GM06990 (cell line): ENCODE results near the gene CMC2.

ENCODE experiments used
- DNase-seq: peaks from one replicate; pipeline ENCODE4 v3.0.0-alpha.2; 2011; ENCODE audit not compliant: insufficient read length; ENCODE audit errors: extremely low read depth
- H3K27me3 ChIP-seq: replicated peaks from 2 replicates; pipeline ENCODE4 v1.6.0; 2011; ENCODE audit warnings: low read length; ENCODE audit not compliant: control insufficient read depth, insufficient read depth
- H3K36me3 ChIP-seq: 2 replicates; pipeline ENCODE4 v1.5.1; 2011; ENCODE audit warnings: low read length; ENCODE audit not compliant: control insufficient read depth, insufficient read depth
- H3K4me3 ChIP-seq: replicated peaks from 2 replicates; pipeline ENCODE4 v1.5.1; 2011; ENCODE audit warnings: low read depth, mild to moderate bottlenecking, control low read depth, low read length
- TF ChIP-seq, protein P1 (sequence below): IDR thresholded peaks from 2 replicates; pipeline ENCODE4 v1.5.1; 2011; ENCODE audit warnings: low read length, control low read depth, mild to moderate bottlenecking, inconsistent platforms; ENCODE audit not compliant: insufficient read depth, poor library complexity, severe bottlenecking

CMC2 gene

GRCh38 chr16:81006813-81007695, at the start of gene CMC2, which contains the start of gene CENPN:
CMC2 (minus strand) TSS chr16:81006885; CDS start chr16:80997394, 9,491 bp downstream.
CENPN (plus strand) TSS chr16:81007214; CDS start chr16:81011940, 4,726 bp downstream.
- H3K36me3 ChIP-seq: no peaks in the 10 kb centered on the region
- peak; percentile 99 for DNase-seq
- TF ChIP-seq, protein P1, sequence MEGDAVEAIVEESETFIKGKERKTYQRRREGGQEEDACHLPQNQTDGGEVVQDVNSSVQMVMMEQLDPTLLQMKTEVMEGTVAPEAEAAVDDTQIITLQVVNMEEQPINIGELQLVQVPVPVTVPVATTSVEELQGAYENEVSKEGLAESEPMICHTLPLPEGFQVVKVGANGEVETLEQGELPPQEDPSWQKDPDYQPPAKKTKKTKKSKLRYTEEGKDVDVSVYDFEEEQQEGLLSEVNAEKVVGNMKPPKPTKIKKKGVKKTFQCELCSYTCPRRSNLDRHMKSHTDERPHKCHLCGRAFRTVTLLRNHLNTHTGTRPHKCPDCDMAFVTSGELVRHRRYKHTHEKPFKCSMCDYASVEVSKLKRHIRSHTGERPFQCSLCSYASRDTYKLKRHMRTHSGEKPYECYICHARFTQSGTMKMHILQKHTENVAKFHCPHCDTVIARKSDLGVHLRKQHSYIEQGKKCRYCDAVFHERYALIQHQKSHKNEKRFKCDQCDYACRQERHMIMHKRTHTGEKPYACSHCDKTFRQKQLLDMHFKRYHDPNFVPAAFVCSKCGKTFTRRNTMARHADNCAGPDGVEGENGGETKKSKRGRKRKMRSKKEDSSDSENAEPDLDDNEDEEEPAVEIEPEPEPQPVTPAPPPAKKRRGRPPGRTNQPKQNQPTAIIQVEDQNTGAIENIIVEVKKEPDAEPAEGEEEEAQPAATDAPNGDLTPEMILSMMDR: no peak

DNA sequence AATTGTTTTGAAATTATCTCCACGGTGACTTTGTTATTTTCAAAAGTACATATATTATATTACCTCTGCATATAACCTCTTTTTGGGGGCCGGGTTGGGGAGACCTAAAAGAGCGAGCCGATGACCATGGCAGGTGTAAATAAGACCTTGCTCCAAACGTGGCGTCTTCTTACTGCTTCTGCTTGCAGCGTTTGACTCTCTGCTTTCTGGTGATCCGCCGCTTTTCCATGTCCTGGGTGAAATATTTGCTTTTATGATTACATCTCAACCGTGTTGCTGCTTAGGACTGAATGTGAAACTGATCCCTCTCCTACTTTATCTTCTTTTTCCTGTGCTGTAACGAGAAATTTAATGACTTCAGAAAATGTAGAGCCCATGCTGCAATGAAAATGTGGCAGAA, 47.1 kb upstream of the CMC2 start:
- TF ChIP-seq, protein P1: no peak
- Histone ChIP-seq H3K4me3 (no peak overlapping the region), H3K36me3 (no peaks in the 10 kb centered on the region), H3K27me3 (no peaks in the 10 kb centered on the region)
- no peak for DNase-seq

More at GRCh38 chr16:81006813-81007695, at the start of gene CMC2, which contains the start of gene CENPN:
- Histone ChIP-seq H3K4me3 (peak within 1 kb of the TSS; percentile 94), H3K27me3 (no peaks in the 10 kb centered on the region)

DNA sequence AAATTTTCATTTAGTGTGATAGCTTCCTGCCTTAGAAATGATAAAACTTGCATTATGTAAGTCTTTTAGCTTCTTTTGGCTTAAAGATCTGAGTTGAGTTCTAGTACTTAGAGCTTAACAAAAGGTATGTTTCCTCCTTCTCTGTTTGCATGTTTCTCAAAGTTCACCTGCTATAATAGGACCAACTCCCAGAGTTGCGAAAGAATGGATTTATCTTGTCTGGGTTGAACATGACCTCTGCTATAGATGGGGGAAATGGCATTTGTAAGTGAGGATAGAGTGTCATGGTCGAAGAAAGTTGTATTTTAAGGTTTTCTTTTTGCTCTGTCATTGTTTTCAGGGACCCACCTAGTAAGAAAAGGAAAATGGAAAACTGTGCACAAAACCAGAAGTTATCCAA, 36.1 kb upstream of the CMC2 start:
- peaks cover 15% of the 10 kb centered on the region for H3K36me3 ChIP-seq
- TF ChIP-seq, protein P1: no peak

GRCh38 chr16:81041696-81042095, 35.0 kb upstream of the CMC2 start:
- TF ChIP-seq, protein P1: no peak
- peaks cover 15% of the 10 kb centered on the region for H3K36me3 ChIP-seq
- no peak overlapping the region for H3K4me3 ChIP-seq
- no peak for DNase-seq
- no peaks in the 10 kb centered on the region for H3K27me3 ChIP-seq

More for the DNA sequence above, 36.1 kb upstream of the CMC2 start:
- no peak for DNase-seq
- Histone ChIP-seq H3K27me3 (no peaks in the 10 kb centered on the region), H3K4me3 (no peak overlapping the region)

GRCh38 chr16:81040842-81041241, 34.2 kb upstream of the CMC2 start:
- DNase-seq: no peak
- Histone ChIP-seq H3K36me3 (peaks cover 13% of the 10 kb centered on the region), H3K4me3 (no peak overlapping the region), H3K27me3 (no peaks in the 10 kb centered on the region)
- TF ChIP-seq, protein P1: no peak

GRCh38 chr16:81040131-81040530, 33.4 kb upstream of the CMC2 start:
- Histone ChIP-seq H3K27me3 (no peaks in the 10 kb centered on the region), H3K36me3 (peaks cover 12% of the 10 kb centered on the region), H3K4me3 (no peak overlapping the region)
- no peak for DNase-seq
- TF ChIP-seq, protein P1: no peak
